Adrenal gland (tissue), 12 donors: ENCODE results near the gene SEMA3G. TPM values are rescaled to one million over a fixed set of nuclear protein-coding genes. Genes with fewer than 3 reads are reported as not detected.

Experiments
- DNase-seq, 7 donors: peaks; one replicate each; pipeline ENCODE4 v3.0.0-alpha.2; 2019 to 2020
- H3K27ac ChIP-seq, 5 donors: fragments of 200-600 bp; sonication (generic) in 4 of 5; 1 replicate in 3 of 5; 2 replicates in 2 of 5; pipeline versions ENCODE4 v1.5.1 to v1.8.0; 2016 to 2020; ENCODE audit warnings: mild to moderate bottlenecking in 1 of 5
- H3K27me3 ChIP-seq: fragments of 200-600 bp; 2 replicates; pipeline ENCODE4 v1.8.0; 2021
- H3K36me3 ChIP-seq, 2 donors: fragments of 200-600 bp; replicated peaks in 1 of 2; 1 replicate in 1 of 2; 2 replicates in 1 of 2; pipeline versions ENCODE4 v1.5.1 to v1.8.0; 2018 to 2022
- H3K4me1 ChIP-seq, 2 donors: fragments of 200-600 bp; replicated peaks in 1 of 2; 1 replicate in 1 of 2; 2 replicates in 1 of 2; pipeline versions ENCODE4 v1.5.1 to v1.8.0; 2018 to 2021
- H3K4me3 ChIP-seq, 4 donors: fragments of 200-600 bp; sonication (generic) in 3 of 4; one replicate each; pipeline ENCODE4 v1.5.1; 2016 to 2018
- H3K9me3 ChIP-seq, 3 donors: fragments of 200-600 bp; sonication (generic) in 1 of 3; replicated peaks in 1 of 3; 1 replicate in 2 of 3; 2 replicates in 1 of 3; pipeline versions ENCODE4 v1.5.1 to v1.8.0; 2016 to 2021
- POLR2A ChIP-seq, 2 donors: fragments of 450-650 bp; IDR thresholded peaks; one replicate each; pipeline ENCODE4 v1.6.1; 2017; ENCODE audit warnings: antibody characterized with exemption in 2 of 2, mild to moderate bottlenecking in 2 of 2, moderate library complexity in 1 of 2
- WGBS, 4 donors: extraction: QIAGEN DNeasy Blood & Tissue Kit in 2 of 4; methylation state at CpG; one replicate each; pipeline versions ENCODE4 v1.1.5 to v1.1.7; 2013 to 2017; 5-methylcytosine and 5-hydroxymethylcytosine counted together
- intact Hi-C, 2 donors: fragments of 100-400 bp; cut with DNase I; formaldehyde crosslinking; loops; one replicate each; pipeline versions ENCODE4 v1.14.1 to v1.15.0; 2022 to 2023
- polyA plus RNA-seq, 3 donors: library from polyadenylated mRNA; stranded (reverse); fragments of 200-250 nt in 2 of 3; fragments of 350-450 nt in 1 of 3; fragmentation: Illumina TruSeq in 1 of 3; extraction: RNeasy Lipid Tissue Mini Kit (QIAGEN cat#74804) in 1 of 3; gene quantifications; one replicate each; pipeline ENCODE4 v1.2.3, GENCODE V29; 2013 to 2014
- total RNA-seq, 9 donors: library from RNA; depleted of rRNA in 4 of 9; stranded (reverse); fragments of >200 nt in 4 of 9; fragments of 120-200 nt in 1 of 9; fragmentation: NEBNext Ultra II Directional in 1 of 9; extraction: Animal tissue kit (Norgen Biotek cat#: 25700) in 1 of 9; gene quantifications; one replicate each; pipeline versions ENCODE4 v1.1.0 to v1.2.4, GENCODE V29; 2013 to 2023
- TF ChIP-seq, protein P1 (sequence below), 6 experiments: fragments of 450-650 bp in 4 of 6; fragments of 200-600 bp in 2 of 6; sonication (generic) in 1 of 6; IDR thresholded peaks; 1 replicate in 5 of 6; 2 replicates in 1 of 6; pipeline versions ENCODE4 v1.5.1 to v1.8.0; 2016 to 2021; ENCODE audit warnings: antibody characterized with exemption in 6 of 6, mild to moderate bottlenecking in 2 of 6, moderate library complexity in 1 of 6
- donor health status: healthy with polysubstance abuse.
- donor health status: Bipolar disorder and iron deficiency.
- donor health status: DM: yes; HTN: yes; CAD: no.
- donor health status: DM: no; HTN: no; CAD: no.
- donor health status: DM: no; HTN: no; CAD: no.
- donor health status: DM: yes; HTN: yes; CAD: no.

SEMA3G gene
- total and polyA plus RNA-seq, 12 donors: 0.81 to 6.8 (median 2.9) TPM

DNA sequence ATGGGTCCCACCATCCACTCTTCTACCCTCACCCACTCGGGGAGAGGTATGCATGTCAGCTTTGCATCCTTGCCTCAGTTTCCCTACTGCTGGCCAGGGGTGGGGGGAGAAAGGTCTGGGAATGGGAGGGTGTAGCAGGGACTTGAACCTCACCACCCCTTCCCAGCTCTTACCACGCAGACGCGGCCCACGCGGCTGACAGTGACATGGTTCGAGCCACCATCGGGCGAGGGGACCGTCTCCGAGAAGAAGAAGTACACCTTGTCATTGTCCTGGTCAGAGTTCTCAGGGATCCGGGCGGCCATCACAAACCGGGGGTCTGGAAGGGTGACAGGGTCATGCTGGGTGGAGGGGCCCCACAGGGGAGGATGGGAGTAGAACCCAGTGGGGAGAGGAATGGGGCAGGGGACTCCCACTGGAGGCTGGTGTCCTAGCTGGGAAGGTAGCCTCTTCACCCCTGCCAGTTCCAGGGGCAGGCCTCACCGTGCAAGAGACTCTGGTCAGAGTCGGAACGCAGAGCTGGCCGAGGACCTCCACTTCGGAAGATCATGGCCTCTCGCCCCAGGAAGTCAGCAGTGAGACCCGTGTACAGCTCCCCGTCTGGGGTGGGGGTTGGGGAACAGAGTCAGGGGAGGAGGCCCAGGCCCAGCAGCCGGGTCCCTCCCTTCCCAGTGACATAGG lies 3.7 kb downstream of the SEMA3G start:
- no peak overlapping the region for H3K4me3 ChIP-seq
- H3K4me1 ChIP-seq: no peaks in the 10 kb centered on the region
- H3K27ac ChIP-seq: no peak overlapping the region
- H3K36me3 ChIP-seq: no peaks in the 10 kb centered on the region
- TF ChIP-seq, protein P1, sequence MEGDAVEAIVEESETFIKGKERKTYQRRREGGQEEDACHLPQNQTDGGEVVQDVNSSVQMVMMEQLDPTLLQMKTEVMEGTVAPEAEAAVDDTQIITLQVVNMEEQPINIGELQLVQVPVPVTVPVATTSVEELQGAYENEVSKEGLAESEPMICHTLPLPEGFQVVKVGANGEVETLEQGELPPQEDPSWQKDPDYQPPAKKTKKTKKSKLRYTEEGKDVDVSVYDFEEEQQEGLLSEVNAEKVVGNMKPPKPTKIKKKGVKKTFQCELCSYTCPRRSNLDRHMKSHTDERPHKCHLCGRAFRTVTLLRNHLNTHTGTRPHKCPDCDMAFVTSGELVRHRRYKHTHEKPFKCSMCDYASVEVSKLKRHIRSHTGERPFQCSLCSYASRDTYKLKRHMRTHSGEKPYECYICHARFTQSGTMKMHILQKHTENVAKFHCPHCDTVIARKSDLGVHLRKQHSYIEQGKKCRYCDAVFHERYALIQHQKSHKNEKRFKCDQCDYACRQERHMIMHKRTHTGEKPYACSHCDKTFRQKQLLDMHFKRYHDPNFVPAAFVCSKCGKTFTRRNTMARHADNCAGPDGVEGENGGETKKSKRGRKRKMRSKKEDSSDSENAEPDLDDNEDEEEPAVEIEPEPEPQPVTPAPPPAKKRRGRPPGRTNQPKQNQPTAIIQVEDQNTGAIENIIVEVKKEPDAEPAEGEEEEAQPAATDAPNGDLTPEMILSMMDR (IDR thresholded peaks at IDR 0.05): no peak
- no peak for TF ChIP-seq POLR2A (IDR thresholded peaks at IDR 0.05)
- no peaks in the 10 kb centered on the region for H3K9me3 ChIP-seq
- 91 to 95% (median 92%) methylated on average over 10 to 23 of the region's 23 CpGs for WGBS, 4 donors
- H3K27me3 ChIP-seq: no peaks in the 10 kb centered on the region
- DNase-seq: no peak
- intact Hi-C loops: no loop called here

- Histone ChIP-seq H3K9me3 (no peaks in the 10 kb centered on the region), H3K4me3 (no peak overlapping the region), H3K27ac (peak overlapping the region in 1 of 5 donors; percentile 10), H3K36me3 (no peaks in the 10 kb centered on the region), H3K4me1 (no peaks in the 10 kb centered on the region), H3K27me3 (no peaks in the 10 kb centered on the region)
- DNase-seq: peak in 4 of 7 donors; percentile 30 to 67 (median 64)
- intact Hi-C loops: no loop called here
- WGBS, 4 donors: 48 to 80% (median 69%) methylated on average over 8 to 14 of the region's 14 CpGs
- TF ChIP-seq POLR2A (IDR thresholded peaks at IDR 0.05): no peak
- TF ChIP-seq, protein P1 (IDR thresholded peaks at IDR 0.05): no peak
These were observed 4.2 kb downstream of the SEMA3G start for GRCh38 chr3:52440671-52441070.

DNA sequence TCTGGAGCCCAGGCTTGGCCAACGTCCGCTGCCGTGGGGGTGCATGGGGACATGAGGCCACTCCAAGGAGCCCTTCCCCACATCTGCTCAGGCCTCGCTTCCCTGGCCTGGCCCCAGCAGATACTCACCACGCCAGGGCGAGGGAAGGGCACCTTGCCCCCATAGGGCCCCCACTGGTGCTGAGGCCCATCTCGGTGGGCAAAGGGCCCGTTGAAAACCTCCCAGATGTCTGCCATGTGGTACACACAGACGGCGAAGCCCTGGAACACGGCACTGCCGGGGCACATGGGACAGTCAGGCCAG lies 4.7 kb downstream of the SEMA3G start:
- H3K27me3 ChIP-seq: no peaks in the 10 kb centered on the region
- no peak overlapping the region for H3K27ac ChIP-seq
- WGBS, 4 donors: 80 to 85% (median 83%) methylated on average over 4 to 12 of the region's 12 CpGs
- peak in 1 of 7 donors; percentile 6 for DNase-seq
- TF ChIP-seq POLR2A (IDR thresholded peaks at IDR 0.05): no peak
- TF ChIP-seq, protein P1 (IDR thresholded peaks at IDR 0.05): no peak
- no peaks in the 10 kb centered on the region for H3K9me3 ChIP-seq
- no peaks in the 10 kb centered on the region for H3K36me3 ChIP-seq
- H3K4me1 ChIP-seq: no peaks in the 10 kb centered on the region
- intact Hi-C loops: no loop called here
- no peak overlapping the region for H3K4me3 ChIP-seq

- no peak overlapping the region for H3K4me3 ChIP-seq
- no peaks in the 10 kb centered on the region for H3K27me3 ChIP-seq
- H3K4me1 ChIP-seq: no peaks in the 10 kb centered on the region
- H3K27ac ChIP-seq: no peak overlapping the region
- no peaks in the 10 kb centered on the region for H3K9me3 ChIP-seq
- WGBS, 4 donors: 91 to 97% (median 94%) methylated on average over 10 to 16 of the region's 16 CpGs
- H3K36me3 ChIP-seq: no peaks in the 10 kb centered on the region
- peak in 1 of 7 donors; percentile 9 for DNase-seq
- intact Hi-C loops: no loop called here
- TF ChIP-seq, protein P1 (IDR thresholded peaks at IDR 0.05): no peak
These were observed 5.3 kb downstream of the SEMA3G start for GRCh38 chr3:52439426-52440248.
